Ishikawa (cell line): ENCODE results near the gene NUP188.
A peak's percentile ranks its signal among the peaks of the same experiment; 100 is the strongest.

Experiments used
- CEBPB ChIP-seq: IDR thresholded peaks from 2 replicates; pipeline ENCODE4 v1.6.1; 2012
- CREB1 ChIP-seq: IDR thresholded peaks from 2 replicates; pipeline ENCODE4 v1.6.1; 2012; ENCODE audit warnings: low read depth
- EGR1 ChIP-seq: IDR thresholded peaks from 2 replicates; pipeline ENCODE4 v1.6.1; 2012
- EP300 ChIP-seq: IDR thresholded peaks from 2 replicates; pipeline ENCODE4 v1.6.1; 2012; ENCODE audit warnings: borderline replicate concordance
- FOXM1 ChIP-seq: IDR thresholded peaks from 2 replicates; pipeline ENCODE4 v1.6.1; 2012; ENCODE audit warnings: low read depth, borderline replicate concordance
- NFIC ChIP-seq: IDR thresholded peaks from 2 replicates; pipeline ENCODE4 v1.6.1; 2012
- RAD21 ChIP-seq: IDR thresholded peaks from 2 replicates; pipeline ENCODE4 v1.6.1; 2012; ENCODE audit warnings: low read depth
- TAF1 ChIP-seq: IDR thresholded peaks from 2 replicates; pipeline ENCODE4 v1.6.1; 2012; ENCODE audit warnings: low read depth, mild to moderate bottlenecking
- TCF12 ChIP-seq: IDR thresholded peaks from 2 replicates; pipeline ENCODE4 v1.6.1; 2012; ENCODE audit warnings: low read depth
- TEAD4 ChIP-seq: IDR thresholded peaks from 2 replicates; pipeline ENCODE4 v1.6.1; 2012
- YY1 ChIP-seq: IDR thresholded peaks from 2 replicates; pipeline ENCODE4 v1.6.1; 2012; ENCODE audit warnings: low read depth
- ZBTB7A ChIP-seq: IDR thresholded peaks from 2 replicates; pipeline ENCODE4 v1.6.1; 2012; ENCODE audit warnings: low read depth
- TF ChIP-seq, protein P1 (sequence below): IDR thresholded peaks from 2 replicates; pipeline ENCODE4 v1.6.1; 2012
- TF ChIP-seq, protein P2 (sequence below): IDR thresholded peaks from 2 replicates; pipeline ENCODE4 v1.6.1; 2012
- TF ChIP-seq, protein P3 (sequence below): IDR thresholded peaks from 2 replicates; pipeline ENCODE4 v1.6.1; 2012; ENCODE audit warnings: low read depth, mild to moderate bottlenecking

Gene NUP188

DNA sequence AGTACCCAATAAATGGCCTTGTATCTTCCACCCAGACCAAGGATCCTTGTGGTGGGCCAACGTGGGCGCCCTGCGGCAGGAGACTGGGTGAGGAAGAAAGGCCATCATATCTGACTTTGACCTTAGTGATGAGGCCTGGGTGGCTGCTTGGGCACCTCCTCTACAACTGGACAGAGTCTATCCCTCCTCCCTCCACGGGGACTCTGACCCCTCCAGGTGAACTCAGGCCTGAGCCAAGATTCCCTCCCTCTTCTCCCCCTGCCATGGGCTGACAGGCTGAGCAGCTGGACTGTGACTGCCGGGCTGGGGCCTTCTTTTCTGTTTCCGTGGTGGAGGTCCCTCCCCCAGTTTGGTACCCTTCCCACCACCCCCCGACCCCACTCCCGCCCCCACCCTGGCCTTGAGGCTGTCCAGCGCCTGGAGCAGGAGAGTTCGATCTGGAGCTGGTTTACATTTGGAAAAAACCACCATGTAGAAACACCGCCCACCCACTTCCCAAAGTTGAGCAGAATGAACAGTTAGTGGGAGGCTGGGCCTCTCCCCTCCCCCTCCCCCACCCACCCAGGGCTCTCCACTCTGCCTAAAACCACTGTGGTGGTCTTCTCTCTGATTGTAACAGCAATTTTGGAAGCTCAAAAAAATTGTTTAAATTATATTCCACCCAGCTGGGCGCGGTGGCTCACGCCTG, 28.0 kb upstream of the NUP188 start:
- TF ChIP-seq, protein P1, sequence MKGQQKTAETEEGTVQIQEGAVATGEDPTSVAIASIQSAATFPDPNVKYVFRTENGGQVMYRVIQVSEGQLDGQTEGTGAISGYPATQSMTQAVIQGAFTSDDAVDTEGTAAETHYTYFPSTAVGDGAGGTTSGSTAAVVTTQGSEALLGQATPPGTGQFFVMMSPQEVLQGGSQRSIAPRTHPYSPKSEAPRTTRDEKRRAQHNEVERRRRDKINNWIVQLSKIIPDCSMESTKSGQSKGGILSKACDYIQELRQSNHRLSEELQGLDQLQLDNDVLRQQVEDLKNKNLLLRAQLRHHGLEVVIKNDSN: no peak
- TF ChIP-seq CEBPB: no peak
- no peak for TF ChIP-seq FOXM1
- TF ChIP-seq TAF1: no peak
- TF ChIP-seq TCF12: no peak
- no peak for TF ChIP-seq RAD21
- TF ChIP-seq CREB1: no peak

DNA sequence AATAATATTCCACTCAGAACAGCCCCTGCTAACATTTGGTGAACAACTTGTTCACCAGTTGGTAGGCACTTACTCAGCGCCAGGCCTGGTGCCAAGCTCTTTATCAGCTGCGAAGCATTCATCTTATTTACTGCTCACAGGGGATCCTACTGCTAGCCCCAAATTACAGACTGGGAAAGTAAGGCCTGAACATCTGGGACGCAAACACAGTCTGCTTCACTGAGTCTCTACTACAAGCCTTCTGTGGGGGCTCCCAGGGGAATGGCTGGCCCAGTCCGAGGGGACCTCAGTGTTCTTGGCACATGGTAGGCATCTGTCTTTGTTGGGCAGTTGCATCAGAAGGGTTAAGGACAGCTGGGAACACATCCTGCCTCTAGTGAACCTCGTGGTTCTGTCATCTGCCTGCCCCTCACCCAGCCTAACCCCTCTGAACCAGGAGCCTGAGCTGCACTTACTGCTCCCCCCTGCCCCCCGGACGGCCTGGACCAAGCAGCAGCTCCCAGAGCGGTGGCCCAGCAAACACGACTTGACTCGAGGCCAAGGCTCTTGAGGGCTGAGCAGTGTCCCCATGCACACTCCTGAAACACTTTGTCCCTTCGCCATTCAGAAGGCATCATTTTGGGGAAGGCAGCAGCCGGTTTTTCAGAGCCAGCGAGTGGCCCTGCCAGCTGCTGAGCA, 27.0 kb upstream of the NUP188 start, which contains the start of gene PHYHD1:
Gene PHYHD1 (plus strand): TSS at position 602 of the 678 bp plus-strand sequence. CDS start 1,342 bp downstream, outside the sequence.
- no peak for TF ChIP-seq EGR1
- no peak for TF ChIP-seq TEAD4
- TF ChIP-seq RAD21: no peak
- TF ChIP-seq FOXM1: no peak
- no peak for TF ChIP-seq ZBTB7A
- TF ChIP-seq YY1: no peak
- TF ChIP-seq, protein P2, sequence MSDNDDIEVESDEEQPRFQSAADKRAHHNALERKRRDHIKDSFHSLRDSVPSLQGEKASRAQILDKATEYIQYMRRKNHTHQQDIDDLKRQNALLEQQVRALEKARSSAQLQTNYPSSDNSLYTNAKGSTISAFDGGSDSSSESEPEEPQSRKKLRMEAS: no peak
- TF ChIP-seq CREB1: no peak
- no peak for TF ChIP-seq EP300
- TF ChIP-seq TAF1: no peak
- TF ChIP-seq, protein P1: no peak
- no peak for TF ChIP-seq TCF12
- TF ChIP-seq CEBPB: no peak
- TF ChIP-seq NFIC: no peak
- TF ChIP-seq, protein P3, sequence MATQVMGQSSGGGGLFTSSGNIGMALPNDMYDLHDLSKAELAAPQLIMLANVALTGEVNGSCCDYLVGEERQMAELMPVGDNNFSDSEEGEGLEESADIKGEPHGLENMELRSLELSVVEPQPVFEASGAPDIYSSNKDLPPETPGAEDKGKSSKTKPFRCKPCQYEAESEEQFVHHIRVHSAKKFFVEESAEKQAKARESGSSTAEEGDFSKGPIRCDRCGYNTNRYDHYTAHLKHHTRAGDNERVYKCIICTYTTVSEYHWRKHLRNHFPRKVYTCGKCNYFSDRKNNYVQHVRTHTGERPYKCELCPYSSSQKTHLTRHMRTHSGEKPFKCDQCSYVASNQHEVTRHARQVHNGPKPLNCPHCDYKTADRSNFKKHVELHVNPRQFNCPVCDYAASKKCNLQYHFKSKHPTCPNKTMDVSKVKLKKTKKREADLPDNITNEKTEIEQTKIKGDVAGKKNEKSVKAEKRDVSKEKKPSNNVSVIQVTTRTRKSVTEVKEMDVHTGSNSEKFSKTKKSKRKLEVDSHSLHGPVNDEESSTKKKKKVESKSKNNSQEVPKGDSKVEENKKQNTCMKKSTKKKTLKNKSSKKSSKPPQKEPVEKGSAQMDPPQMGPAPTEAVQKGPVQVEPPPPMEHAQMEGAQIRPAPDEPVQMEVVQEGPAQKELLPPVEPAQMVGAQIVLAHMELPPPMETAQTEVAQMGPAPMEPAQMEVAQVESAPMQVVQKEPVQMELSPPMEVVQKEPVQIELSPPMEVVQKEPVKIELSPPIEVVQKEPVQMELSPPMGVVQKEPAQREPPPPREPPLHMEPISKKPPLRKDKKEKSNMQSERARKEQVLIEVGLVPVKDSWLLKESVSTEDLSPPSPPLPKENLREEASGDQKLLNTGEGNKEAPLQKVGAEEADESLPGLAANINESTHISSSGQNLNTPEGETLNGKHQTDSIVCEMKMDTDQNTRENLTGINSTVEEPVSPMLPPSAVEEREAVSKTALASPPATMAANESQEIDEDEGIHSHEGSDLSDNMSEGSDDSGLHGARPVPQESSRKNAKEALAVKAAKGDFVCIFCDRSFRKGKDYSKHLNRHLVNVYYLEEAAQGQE: no peak

DNA sequence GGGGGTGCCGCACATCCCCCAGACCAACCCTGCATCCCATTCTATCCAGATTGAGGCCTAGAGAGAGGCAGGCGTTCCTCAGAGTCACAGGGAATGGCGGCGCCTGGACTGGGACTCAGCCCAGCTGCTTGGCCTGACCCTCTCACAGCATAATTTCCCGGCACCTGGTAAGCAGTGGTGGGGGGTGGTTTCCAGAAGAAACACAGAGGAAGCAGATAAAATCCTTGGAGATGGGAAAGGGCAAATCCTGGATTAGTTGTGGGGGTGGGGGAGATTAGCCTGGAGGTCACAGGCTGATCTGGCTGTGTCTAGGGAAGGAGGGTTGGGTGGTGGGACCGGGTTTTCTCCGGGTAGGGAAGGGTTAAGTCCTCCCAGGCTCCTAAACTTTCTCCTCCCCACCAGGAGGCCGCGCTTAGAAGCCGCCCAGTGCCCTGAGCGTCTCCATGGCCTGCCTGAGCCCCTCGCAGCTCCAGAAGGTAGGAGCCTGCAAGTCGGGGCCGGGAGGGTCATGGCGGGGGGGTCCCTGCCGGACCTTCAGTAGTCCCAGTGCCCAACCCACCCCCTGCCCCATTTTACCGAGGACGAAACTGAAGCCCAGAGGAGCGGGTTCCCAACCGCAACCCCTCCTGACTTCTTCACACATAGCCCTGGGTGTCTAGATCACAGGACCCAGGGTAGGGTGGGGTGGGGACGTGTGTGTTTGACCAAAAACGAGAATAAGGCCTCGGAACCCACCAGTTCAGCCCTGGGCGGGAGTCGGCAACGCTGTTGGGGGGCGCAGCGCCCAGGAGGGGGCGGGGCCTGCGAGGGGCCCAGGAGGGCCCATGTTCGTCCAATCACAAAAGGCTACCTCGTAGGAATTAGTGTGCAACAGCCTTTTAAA, 25.4 kb upstream of the NUP188 start:
- TF ChIP-seq RAD21 (no peak), CREB1 (no peak), CEBPB (no peak), YY1 (no peak), NFIC (no peak), EGR1 (no peak), TCF12 (no peak), TEAD4 (no peak), FOXM1 (no peak)
- TF ChIP-seq, protein P3: no peak
- TF ChIP-seq, protein P2: no peak

DNA sequence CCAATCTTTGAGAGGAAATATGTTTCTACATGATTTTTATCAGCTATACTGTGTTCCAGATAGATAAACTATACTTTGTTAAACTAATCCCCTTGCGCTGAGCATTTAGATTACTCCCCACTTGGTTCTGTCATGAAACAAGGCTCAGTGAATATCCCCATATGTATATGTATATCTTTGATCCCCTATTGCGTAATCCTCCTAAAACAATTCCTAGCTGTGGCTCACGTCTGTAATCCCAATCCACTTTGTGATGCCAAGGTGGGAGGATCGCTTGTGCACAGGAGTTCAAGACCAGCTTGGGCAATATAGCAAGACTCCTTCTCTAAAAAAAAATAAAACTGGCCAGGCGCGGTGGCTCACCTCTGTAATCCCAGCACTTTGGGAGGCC, 24.0 kb upstream of the NUP188 start:
- peak; percentile 92 for TF ChIP-seq CEBPB
- TF ChIP-seq, protein P1: no peak
